Ishikawa (cell line): ENCODE results near the gene PIGU.

Experiments used
- FOXM1 ChIP-seq: IDR thresholded peaks from 2 replicates; pipeline ENCODE4 v1.6.1; 2012; ENCODE audit warnings: low read depth, borderline replicate concordance
- NFIC ChIP-seq: IDR thresholded peaks from 2 replicates; pipeline ENCODE4 v1.6.1; 2012
- ZBTB7A ChIP-seq: IDR thresholded peaks from 2 replicates; pipeline ENCODE4 v1.6.1; 2012; ENCODE audit warnings: low read depth
- TF ChIP-seq, protein P1 (sequence below): IDR thresholded peaks from 2 replicates; pipeline ENCODE4 v1.6.1; 2012; ENCODE audit warnings: low read depth, mild to moderate bottlenecking

DNA sequence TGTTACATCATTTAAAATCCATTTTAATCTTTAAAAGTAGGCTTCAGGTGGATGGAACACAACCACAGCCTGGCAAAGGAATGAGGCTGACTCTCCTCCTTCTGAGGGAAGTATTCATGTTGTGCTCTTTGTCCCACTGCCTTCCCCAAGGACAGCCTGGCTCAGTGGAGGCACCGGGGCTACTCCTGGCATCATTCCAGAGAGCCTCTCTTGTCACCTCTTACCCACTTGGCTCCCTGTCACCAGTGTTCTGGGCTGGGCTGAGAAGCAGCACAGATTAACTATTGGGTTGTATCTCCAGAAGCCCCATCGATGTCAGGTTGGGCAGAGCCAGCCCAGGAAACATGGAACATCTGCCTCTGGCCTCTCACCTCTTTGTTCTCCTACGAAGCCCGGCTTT lies 16.5 kb upstream of the PIGU start:
- TF ChIP-seq NFIC (no peak), FOXM1 (no peak), ZBTB7A (no peak)
- TF ChIP-seq, protein P1, sequence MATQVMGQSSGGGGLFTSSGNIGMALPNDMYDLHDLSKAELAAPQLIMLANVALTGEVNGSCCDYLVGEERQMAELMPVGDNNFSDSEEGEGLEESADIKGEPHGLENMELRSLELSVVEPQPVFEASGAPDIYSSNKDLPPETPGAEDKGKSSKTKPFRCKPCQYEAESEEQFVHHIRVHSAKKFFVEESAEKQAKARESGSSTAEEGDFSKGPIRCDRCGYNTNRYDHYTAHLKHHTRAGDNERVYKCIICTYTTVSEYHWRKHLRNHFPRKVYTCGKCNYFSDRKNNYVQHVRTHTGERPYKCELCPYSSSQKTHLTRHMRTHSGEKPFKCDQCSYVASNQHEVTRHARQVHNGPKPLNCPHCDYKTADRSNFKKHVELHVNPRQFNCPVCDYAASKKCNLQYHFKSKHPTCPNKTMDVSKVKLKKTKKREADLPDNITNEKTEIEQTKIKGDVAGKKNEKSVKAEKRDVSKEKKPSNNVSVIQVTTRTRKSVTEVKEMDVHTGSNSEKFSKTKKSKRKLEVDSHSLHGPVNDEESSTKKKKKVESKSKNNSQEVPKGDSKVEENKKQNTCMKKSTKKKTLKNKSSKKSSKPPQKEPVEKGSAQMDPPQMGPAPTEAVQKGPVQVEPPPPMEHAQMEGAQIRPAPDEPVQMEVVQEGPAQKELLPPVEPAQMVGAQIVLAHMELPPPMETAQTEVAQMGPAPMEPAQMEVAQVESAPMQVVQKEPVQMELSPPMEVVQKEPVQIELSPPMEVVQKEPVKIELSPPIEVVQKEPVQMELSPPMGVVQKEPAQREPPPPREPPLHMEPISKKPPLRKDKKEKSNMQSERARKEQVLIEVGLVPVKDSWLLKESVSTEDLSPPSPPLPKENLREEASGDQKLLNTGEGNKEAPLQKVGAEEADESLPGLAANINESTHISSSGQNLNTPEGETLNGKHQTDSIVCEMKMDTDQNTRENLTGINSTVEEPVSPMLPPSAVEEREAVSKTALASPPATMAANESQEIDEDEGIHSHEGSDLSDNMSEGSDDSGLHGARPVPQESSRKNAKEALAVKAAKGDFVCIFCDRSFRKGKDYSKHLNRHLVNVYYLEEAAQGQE = no peak
